ENCODE data around the gene KLHDC7B.

- TF ChIP-seq CTCF (conservative IDR thresholded peaks at IDR 0.05; ENCODE audit: low read length) = no peak
- no peak for TF ChIP-seq EZH2phosphoT487 (IDR thresholded peaks at IDR 0.05; ENCODE audit: borderline replicate concordance, low read depth, low read length)
Measured at GRCh38 chr22:50581950-50582492, 36.3 kb downstream of the KLHDC7B start.
